NCI-H1092 (cell line): ENCODE measurements around the gene TGFB1.
"Not testable (repeated sequence)": the region's sequence is repeated elsewhere in the genome, so short reads cannot be mapped to it uniquely, and the experiment has no call there.

Source experiments
- DNase-seq: peaks from one replicate; lab custom pipeline; 2025; lab: John Stamatoyannopoulos, UW

Gene TGFB1

DNA sequence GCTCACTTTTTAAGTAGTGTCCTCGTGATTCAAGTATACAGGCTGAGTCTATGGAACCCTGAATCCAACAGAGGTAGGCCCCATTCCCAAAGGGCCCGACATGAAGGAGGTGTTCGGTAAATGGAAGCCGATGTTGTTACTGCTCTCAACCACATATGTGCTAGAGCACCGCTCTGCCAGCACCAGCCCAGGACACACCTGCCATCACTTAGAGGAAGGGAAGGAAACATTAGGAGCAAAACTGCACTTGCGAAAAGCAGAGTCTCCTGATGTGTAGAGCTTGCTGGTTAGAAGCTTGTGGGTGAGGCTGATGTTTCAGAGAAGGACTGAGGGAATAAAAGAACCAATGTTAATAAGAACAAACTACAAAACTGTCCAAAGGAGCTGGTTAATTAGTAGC, 53.2 kb downstream of the TGFB1 start:
- DNase-seq: no peak

DNA sequence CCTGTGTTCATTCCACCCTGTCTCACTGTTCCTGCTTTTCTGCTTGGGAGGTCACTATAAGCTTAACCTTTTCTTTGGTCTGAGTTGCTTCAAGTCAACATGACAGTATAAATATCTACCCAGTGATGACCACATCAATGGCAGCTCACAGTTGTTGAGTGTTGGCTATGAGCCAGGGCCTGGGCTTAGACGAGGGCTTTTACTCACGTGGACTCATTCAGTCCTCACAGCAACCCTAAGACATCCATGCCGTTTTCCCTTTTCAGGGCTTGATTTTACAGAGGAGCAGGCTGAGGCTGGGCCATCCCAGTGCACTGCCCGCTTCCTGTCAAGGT, 54.0 kb downstream of the TGFB1 start:
- no peak for DNase-seq

DNA sequence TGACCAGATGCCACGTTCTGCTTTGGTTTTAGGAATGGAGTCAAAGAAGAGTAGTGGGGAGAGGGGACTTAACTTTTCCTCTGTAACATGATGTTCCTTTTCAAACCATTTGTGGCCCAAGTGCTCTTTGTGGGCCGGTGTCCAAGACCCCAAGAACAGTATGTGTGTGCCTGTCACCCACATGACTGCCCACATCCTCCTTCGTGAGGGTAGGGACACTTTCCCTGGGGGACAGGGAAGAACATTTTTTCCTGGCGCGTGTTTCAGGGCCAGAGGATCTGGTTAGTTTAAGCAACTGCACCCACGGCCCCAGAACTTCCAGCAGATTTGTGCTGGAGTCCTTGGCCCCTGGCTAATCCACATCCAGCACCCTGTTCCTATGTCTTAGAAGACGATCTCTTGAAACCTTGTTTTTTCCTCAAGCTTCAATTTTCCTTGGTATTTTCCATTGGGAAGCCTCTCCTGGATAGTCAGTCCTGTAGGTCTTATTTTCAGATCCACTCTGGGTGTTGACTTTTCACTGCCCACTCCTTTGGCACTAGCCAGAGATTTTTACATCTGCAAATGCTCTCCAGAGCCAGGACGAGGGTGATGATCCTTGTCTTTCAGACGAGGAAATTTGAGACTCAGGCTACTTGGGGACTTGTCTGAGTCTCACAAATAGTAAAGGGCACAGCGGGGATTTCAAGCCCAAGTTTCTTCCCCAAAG, 54.5 kb downstream of the TGFB1 start:
- no peak for DNase-seq

DNA sequence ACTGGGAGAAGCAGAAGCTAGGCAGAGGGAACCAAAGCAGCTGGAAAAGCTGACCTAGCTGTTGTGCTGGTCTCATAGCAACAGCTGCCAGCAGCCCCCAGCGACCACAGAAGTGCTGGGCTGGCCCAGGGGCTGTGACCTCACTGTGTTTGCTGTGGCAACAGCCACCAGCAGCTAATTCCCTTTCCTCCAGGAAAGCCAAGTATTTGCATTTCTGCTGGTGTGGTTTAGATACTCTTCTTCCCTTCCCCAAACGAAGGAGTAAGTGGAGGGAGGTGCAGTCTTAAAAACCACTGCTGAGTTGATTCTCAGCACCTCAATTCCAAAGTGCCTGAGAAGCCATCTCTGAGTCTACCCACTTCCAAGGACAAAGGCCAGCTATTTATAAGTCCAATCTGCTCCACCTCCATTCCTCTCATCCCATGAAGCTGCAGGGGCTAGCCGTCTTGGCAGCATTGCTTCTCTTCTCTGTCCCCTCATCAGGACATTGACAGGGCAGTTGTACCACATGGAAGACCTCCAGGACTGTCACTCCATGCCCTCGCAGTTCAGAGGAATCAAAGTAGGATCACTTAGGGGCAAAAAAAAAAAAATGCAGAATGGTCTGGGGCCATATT, 55.3 kb downstream of the TGFB1 start:
- DNase-seq: no peak

DNA sequence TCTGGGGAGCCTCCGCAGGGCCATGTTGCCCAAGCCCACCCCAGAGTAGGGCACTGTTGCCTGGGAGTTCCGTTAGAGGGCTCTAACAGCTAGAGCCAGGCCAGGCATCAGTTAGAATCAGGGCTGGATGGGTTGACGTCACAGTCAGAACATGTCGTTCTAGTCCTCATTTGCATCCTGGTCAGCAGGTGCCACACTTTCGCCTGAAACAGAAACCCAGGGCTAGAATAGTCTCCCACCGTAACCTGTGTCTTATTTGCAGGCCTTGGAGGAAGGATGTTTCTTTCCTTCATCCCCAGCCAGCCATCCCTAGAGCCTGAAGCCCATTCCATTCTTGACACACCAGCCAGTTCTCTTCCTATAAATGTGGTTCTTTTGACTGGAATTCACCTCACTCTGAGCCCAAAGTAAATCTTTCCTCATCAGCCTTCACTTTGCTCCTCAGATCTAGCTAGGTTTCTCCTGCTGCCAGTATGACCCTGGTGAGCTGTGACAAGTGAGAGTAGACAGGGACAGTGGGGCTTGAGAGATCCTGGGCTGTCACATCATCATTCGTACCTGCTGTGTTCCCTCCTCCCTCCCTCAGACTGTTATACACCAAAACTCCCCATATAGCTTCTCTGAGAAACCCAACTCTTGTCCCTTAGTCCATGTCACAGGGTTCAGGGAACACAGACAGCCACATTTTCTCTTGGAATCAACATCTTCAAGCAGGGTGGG, 55.9 kb downstream of the TGFB1 start:
- DNase-seq: no peak

DNA sequence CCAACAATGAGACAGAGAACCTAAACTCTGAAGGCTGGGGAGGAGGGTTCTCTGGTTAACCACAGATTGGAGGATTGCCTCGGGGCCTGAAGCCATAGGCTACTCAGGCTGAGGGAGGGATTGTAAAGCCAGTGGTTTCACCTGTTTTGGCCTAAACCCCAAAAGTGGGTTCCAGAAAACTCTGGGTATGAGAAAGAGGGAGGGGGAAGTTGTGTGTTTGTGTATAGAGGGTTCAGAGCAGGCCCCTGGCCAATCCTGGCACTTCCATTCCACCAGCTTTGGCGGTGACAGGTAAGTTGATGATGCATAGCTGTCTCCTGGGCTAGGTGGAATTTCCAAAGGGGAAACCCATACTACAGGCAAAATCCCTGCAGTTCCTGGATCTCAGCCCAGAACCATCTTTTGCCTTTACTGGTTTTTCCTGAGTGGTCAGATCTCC, 57.3 kb downstream of the TGFB1 start:
- DNase-seq: no peak

DNA sequence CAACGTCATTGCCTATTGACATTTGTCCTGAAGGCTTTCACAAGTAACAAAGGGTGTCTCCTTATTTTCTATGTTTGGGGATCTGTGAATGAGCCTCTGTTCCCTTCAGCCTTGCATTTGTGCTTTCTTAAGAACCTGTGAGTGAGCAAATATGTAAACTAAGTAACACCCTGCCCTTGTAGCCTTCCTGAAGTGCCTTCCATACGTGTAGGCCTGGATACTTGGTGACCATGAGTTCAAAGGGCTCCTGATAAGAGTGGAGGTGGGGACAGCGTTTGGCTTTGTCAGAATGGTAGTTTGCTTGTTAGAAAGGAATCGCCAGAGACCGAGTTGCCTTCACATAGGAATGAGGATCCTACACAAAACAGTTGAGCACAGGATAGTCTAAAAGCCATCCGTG, 58.2 kb downstream of the TGFB1 start:
- no peak for DNase-seq

DNA sequence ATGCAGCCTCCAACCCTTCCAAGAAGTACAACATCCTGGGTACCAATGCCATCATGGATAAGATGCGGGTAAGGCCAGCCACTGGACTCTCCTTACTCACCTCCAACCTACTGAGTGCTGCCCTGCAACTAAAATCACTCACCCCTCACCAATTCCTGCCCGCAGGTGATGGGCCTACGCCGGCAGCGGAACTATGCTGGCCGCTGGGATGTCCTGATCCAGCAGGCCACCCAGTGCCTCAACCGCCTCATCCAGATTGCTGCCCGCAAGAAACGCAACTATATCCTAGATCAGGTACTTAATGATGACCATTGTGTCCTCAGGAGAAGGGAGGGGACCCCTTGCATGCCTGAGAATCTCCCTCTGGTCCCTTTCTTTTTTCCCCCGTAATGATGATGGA, 59.3 kb downstream of the TGFB1 start:
- DNase-seq: no peak

DNA sequence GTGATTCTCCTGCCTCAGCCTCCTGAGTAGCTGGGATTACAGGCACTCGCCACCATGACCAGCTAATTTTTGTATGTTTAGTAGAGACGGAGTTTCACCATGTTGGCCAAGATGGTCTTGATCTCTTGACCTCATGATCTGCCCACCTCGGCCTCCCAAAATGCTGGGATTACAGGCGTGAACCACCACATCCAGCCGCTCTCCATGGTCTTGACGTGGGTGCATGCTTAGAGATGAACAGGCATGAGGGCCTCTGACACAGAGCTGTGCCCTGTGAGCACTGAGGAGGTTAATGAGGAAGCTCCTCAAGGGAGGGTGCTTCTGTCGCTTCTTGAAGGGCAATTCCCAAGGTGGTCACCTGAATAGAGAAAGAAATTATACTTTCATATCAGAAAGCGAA, 63.9 kb downstream of the TGFB1 start:
- DNase-seq: not testable (repeated sequence)

DNA sequence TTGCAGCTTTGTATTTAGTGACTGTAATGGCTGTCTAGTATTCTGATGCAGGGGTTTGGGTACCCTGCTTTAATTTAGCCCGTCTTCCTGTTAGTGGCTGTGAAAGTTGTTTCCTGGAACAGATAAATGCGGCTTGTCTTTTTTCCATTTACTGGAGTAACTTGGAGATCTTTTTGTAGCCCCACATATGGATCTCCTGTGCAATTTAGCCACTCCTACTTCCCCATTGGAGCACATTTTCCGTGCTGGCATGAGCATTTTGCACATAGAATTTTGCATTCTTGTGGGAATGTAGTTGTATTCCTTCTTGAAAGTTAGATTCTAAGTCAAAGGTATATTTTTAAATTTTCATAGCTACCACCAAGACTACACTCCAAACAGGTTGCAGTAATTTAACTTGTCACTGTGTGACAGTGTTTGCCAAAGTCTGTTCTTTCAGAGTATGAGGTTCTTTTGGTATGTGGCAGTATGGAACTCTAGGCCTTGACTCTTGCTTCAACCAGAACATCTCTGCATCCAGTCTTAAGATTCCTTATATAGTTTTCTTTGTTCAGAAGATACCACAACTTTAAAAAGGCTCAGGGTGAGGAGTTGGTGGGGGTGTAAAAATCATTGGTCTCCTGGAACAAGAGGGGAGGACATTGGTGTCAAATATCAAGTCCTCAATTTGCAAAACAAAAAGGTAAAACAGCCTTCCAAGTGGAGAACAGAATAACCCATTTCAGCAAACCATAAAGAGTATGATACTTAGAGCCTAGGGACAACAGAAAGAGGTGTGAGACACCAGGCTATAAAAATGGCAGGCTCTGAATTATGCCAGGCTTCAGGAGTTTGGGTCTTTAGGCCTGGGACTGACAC, 64.8 kb downstream of the TGFB1 start:
- DNase-seq: no peak
